Nephron (organoid): ENCODE results near the gene MAS1L.

Experiments used
- H3K27ac Mint-ChIP-seq, 3 experiments: 2 replicates each; pipeline ENCODE4 v1.8.0; 2020; ENCODE audit warnings: mixed read lengths in 3 of 3, mild to moderate bottlenecking in 2 of 3, moderate library complexity in 1 of 3
- H3K27me3 Mint-ChIP-seq: 2 replicates; pipeline ENCODE4 v1.8.0; 2021; ENCODE audit warnings: low read depth, mild to moderate bottlenecking, moderate library complexity, mixed read lengths
- H3K36me3 Mint-ChIP-seq: 2 replicates; pipeline ENCODE4 v1.8.0; 2020; ENCODE audit warnings: low read depth, mixed read lengths
- H3K4me1 Mint-ChIP-seq: 2 replicates; pipeline ENCODE4 v1.8.0; 2020; ENCODE audit warnings: mixed read lengths
- H3K4me3 Mint-ChIP-seq, 3 experiments: 2 replicates each; pipeline ENCODE4 v1.8.0; 2020; ENCODE audit warnings: mild to moderate bottlenecking in 3 of 3, mixed read lengths in 3 of 3, moderate library complexity in 2 of 3
- H3K9me3 Mint-ChIP-seq: 2 replicates; pipeline ENCODE4 v1.8.0; 2020; ENCODE audit warnings: mixed read lengths
- TF ChIP-seq, protein P1 (sequence below), 3 experiments: fragments of 200-600 bp; sonication (generic); IDR thresholded peaks; one replicate each; pipeline ENCODE4 v1.5.0; 2021; ENCODE audit warnings: antibody characterized with exemption in 3 of 3; ENCODE audit not compliant: unreplicated experiment in 3 of 3

Gene MAS1L

DNA sequence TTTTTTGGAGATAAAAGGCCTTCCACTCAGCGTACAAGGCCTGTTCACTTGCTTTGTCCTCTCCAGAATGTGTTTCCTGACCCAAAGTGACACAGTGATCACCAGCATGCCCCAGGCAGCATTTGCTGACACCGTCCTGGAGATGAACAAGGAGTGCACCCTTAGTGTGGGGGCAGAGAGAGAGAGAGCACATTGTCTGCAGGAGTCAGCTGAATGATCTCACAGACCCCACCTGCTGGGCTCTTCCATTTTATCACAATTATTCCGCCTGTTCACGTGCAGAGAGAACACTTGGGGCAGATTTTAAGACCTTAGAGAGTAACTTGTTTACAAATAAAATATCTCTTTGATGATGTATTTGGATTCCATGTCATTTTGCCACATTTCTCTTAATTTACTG, 22.4 kb upstream of the MAS1L start:
- Mint-ChIP-seq H3K9me3 (peaks cover 5% of the 10 kb centered on the region), H3K27me3 (peaks cover 6% of the 10 kb centered on the region), H3K27ac (no peak overlapping the region), H3K4me1 (no peaks in the 10 kb centered on the region), H3K4me3 (no peak overlapping the region), H3K36me3 (no peaks in the 10 kb centered on the region)
- TF ChIP-seq, protein P1, sequence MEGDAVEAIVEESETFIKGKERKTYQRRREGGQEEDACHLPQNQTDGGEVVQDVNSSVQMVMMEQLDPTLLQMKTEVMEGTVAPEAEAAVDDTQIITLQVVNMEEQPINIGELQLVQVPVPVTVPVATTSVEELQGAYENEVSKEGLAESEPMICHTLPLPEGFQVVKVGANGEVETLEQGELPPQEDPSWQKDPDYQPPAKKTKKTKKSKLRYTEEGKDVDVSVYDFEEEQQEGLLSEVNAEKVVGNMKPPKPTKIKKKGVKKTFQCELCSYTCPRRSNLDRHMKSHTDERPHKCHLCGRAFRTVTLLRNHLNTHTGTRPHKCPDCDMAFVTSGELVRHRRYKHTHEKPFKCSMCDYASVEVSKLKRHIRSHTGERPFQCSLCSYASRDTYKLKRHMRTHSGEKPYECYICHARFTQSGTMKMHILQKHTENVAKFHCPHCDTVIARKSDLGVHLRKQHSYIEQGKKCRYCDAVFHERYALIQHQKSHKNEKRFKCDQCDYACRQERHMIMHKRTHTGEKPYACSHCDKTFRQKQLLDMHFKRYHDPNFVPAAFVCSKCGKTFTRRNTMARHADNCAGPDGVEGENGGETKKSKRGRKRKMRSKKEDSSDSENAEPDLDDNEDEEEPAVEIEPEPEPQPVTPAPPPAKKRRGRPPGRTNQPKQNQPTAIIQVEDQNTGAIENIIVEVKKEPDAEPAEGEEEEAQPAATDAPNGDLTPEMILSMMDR (IDR thresholded peaks at IDR 0.05; ENCODE audit: unreplicated experiment in 3 of 3) = no peak

DNA sequence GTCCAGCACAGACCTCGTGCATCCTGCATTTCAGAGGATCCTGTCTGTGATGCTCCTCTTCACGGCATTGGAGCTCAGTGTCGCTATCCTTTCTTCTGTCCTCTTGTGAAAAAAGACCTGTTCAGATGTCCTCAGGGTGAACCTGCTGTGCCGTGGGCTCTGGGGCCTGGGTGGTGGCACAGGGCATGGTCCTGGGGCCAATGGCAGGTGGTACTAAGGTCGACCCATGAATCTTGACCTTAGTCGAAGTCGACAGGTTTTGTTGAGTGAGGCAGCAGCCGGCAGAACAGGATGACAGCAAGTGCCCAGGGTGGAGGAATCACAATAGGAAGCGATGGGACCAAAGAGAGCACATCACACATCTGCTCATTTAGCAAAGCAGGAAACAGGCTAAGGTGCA, 22.0 kb upstream of the MAS1L start:
- TF ChIP-seq, protein P1 (IDR thresholded peaks at IDR 0.05; ENCODE audit: unreplicated experiment in 3 of 3) = no peak
- Mint-ChIP-seq H3K9me3 (peaks cover 1% of the 10 kb centered on the region), H3K27me3 (peaks cover 6% of the 10 kb centered on the region), H3K27ac (no peak overlapping the region), H3K4me3 (no peak overlapping the region), H3K4me1 (no peaks in the 10 kb centered on the region), H3K36me3 (no peaks in the 10 kb centered on the region)

GRCh38 chr6:29509239-29509638, 21.5 kb upstream of the MAS1L start:
- Mint-ChIP-seq H3K36me3 (no peaks in the 10 kb centered on the region), H3K27me3 (peaks cover 6% of the 10 kb centered on the region), H3K9me3 (no peaks in the 10 kb centered on the region), H3K4me3 (no peak overlapping the region), H3K4me1 (no peaks in the 10 kb centered on the region), H3K27ac (no peak overlapping the region)
- TF ChIP-seq, protein P1 (IDR thresholded peaks at IDR 0.05; ENCODE audit: unreplicated experiment in 3 of 3) = no peak

DNA sequence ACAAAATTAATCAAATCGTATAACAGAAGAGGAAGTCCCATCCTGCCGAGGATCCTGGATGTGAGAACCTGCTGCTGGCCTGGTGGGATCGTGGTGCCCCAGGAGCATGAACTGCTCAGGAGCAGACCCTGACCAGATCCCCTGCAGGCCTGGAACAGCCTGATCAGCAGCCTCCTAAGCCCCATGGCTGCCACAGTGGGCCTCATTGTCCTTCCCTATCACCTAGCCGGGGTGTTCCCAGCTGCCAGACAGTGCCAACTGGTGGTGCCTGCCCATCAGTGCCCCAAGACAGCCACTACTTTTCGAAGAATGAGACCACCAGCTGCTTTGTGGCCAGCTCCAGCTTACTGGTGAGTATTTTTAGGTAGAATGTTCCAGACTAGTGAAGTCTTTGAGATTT, 19.6 kb upstream of the MAS1L start:
- no peak overlapping the region for H3K4me3 Mint-ChIP-seq
- no peaks in the 10 kb centered on the region for H3K36me3 Mint-ChIP-seq
- no peak overlapping the region for H3K27ac Mint-ChIP-seq
- H3K4me1 Mint-ChIP-seq = no peaks in the 10 kb centered on the region
- TF ChIP-seq, protein P1 (IDR thresholded peaks at IDR 0.05; ENCODE audit: unreplicated experiment in 3 of 3) = no peak
- peaks cover 6% of the 10 kb centered on the region for H3K27me3 Mint-ChIP-seq
- no peaks in the 10 kb centered on the region for H3K9me3 Mint-ChIP-seq

GRCh38 chr6:29506446-29507067, 18.8 kb upstream of the MAS1L start:
- TF ChIP-seq, protein P1 (IDR thresholded peaks at IDR 0.05; ENCODE audit: unreplicated experiment in 3 of 3) = no peak
- Mint-ChIP-seq H3K27me3 (peaks cover 6% of the 10 kb centered on the region), H3K27ac (no peak overlapping the region), H3K4me3 (no peak overlapping the region), H3K9me3 (no peaks in the 10 kb centered on the region), H3K4me1 (no peaks in the 10 kb centered on the region), H3K36me3 (no peaks in the 10 kb centered on the region)

GRCh38 chr6:29505808-29506207, 18.1 kb upstream of the MAS1L start:
- Mint-ChIP-seq H3K4me3 (no peak overlapping the region), H3K27me3 (peaks cover 6% of the 10 kb centered on the region), H3K4me1 (no peaks in the 10 kb centered on the region), H3K9me3 (no peaks in the 10 kb centered on the region), H3K36me3 (no peaks in the 10 kb centered on the region), H3K27ac (no peak overlapping the region)
- TF ChIP-seq, protein P1 (IDR thresholded peaks at IDR 0.05; ENCODE audit: unreplicated experiment in 3 of 3) = no peak
